Measurements from ENCODE around the gene MSI2. TPM values are rescaled to one million over a fixed set of nuclear protein-coding genes. Genes with fewer than 3 reads are reported as not detected.

The MSI2 gene
- total RNA-seq, 4 donors from 2014 or later, result 60.7 to 101 (median 70.9) TPM

DNA sequence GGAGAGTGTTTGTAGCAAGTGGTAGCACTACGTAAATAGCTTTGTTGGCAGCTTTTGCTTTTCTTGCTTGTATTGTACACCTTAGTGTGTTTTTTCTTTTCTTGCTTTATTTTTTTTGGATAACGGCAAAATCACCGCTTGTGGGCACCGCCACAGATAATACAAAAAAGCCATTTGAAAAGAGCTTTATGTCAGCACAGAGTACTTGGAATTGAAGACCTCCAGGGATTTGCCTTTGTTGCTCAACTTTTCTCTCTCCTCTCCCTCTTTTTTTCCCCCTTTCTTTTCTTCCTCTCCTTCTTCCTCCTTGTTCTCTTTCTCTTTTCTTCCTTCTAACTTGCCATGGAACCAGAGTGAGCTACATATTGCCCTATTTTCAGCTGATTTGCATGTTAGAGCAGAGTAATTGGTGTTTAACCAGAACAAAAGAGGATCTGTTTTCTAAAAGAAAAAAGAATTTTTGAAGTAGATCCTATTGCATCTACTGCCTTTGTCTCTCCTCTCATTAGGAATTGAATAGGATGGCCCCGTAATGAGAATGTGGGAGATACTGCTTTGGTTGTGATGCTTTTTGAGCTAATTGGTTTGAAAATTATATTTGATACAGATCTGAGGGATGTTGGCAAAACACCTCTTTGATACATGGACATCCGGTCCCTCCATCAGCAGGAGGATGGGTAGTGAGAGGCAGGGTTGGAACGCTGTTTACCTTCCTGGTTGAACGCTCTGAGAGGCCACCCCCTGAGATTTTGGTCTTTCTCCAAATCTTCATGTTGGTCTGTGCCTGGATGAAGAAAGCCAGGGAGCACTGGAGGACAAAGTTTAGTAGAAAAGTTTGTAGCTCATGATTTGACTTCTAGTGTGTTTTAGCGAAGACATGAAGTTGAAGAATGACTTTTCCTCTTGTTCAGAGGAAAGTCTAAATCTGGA is 85.6 kb downstream of the MSI2 start:
- H3K36me3 ChIP-seq, result no peaks in the 10 kb centered on the region
- peaks cover 24 to 54% of the 10 kb centered on the region in 2 donors for H3K4me1 ChIP-seq
- no peaks in the 10 kb centered on the region for H3K27me3 ChIP-seq
- peak overlapping the region; percentile 59 to 77 (median 75) for H3K27ac ChIP-seq
- intact Hi-C loops (cut with DNase I), result no loop called here
- peak; percentile 50 to 66 for DNase-seq
- H3K4me3 ChIP-seq (replicated peaks in 1 of 3), result no peak overlapping the region
- TF ChIP-seq CTCF (IDR thresholded peaks at IDR 0.05) (peak in 1 of 6 experiments; percentile 12), POLR2A (IDR thresholded peaks at IDR 0.05) (no peak)
- no peaks in the 10 kb centered on the region for H3K9me3 ChIP-seq
- WGBS, 2 donors, result 42 to 43% methylated on average over 9 of the region's 9 CpGs

DNA sequence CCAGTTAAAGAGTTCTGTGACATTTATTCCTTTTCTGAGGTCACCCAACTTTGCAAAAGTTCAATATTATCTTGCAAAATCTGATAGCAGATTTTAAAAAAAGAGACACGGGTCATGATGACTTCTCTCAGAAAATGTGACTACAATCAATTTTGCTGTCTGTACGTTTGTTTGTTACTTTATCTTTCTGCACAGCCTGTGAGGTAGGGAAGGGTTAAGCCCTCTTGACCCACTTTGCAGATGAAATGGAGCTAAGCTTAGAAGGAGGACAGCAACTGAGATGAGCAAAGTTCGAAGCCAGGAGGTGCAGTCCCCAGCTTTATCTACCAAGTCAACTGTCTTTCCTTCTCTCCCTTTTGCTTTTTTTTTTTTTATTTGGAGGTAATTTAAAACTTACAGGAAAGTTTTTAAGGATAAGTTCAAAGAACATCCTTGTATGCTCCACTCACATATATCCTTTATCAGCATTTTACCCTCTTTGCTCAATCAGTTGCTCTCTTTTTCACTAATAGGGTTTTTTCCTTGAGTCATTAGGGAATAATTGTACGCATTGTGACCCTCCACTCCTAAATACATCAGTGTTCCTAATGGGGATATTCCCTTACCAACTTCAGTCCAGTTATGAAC is 86.8 kb downstream of the MSI2 start:
- Histone ChIP-seq H3K27me3 (no peaks in the 10 kb centered on the region), H3K9me3 (no peaks in the 10 kb centered on the region), H3K36me3 (no peaks in the 10 kb centered on the region), H3K27ac (peak overlapping the region; percentile 59 to 77 (median 75)), H3K4me1 (peaks cover 24 to 48% of the 10 kb centered on the region in 2 donors), H3K4me3 (replicated peaks in 1 of 3) (no peak overlapping the region)
- DNase-seq, result no peak
- intact Hi-C loops (cut with DNase I), result no loop called here
- TF ChIP-seq POLR2A (IDR thresholded peaks at IDR 0.05), result no peak
- TF ChIP-seq CTCF (IDR thresholded peaks at IDR 0.05), result no peak
- 84% methylated on average over 4 of the region's 4 CpGs for WGBS, 2 donors

DNA sequence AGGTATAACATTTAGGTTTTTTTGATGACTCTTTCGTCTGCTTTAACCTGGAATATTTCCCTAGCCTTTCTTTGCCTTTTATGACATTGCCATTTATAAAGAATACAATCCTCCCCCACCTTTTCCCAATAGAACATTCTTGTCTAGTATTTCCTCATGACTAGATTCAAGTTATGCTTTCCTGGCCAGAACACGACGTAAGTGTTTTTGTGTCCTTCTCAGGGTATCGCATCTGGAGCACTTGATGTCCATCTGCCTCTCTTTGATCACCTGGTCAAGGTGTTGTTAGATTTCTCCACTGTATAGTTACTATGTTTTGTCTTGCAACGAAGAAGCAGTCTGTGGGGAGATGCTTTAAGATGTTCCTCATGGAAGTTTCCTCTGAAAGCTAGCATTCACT is 87.4 kb downstream of the MSI2 start:
- Histone ChIP-seq H3K27me3 (no peaks in the 10 kb centered on the region), H3K36me3 (no peaks in the 10 kb centered on the region), H3K4me1 (peaks cover 24 to 48% of the 10 kb centered on the region in 2 donors), H3K4me3 (replicated peaks in 1 of 3) (no peak overlapping the region), H3K27ac (peak overlapping the region; percentile 75 to 84 (median 77)), H3K9me3 (no peaks in the 10 kb centered on the region)
- 39 to 59% methylated on average over 5 of the region's 5 CpGs for WGBS, 2 donors
- no peak for TF ChIP-seq POLR2A (IDR thresholded peaks at IDR 0.05)
- peak; percentile 54 to 57 for DNase-seq
- intact Hi-C loops (cut with DNase I), result no loop called here

DNA sequence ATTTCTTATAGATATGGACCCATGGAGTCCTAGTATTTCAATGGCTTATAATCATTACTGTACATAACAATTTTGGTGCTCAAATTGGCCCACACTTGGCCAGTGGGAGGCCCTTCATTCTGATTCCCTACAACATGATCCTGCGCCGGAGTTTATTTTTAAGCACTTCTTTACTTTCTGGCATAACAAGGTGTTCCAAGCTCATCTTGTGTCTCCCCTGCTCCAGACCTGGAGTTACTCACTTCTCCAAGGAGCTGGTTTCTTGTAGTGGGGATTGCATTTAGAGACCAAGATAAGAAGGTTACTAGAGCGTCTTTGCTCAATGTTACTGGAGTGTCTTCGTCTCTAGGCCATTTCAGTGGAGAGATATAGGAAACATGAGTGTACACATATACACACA is 87.9 kb downstream of the MSI2 start:
- H3K4me1 ChIP-seq, result peaks cover 24 to 48% of the 10 kb centered on the region in 2 donors
- TF ChIP-seq POLR2A (IDR thresholded peaks at IDR 0.05), result no peak
- TF ChIP-seq CTCF (IDR thresholded peaks at IDR 0.05), result no peak
- H3K27ac ChIP-seq, result peak overlapping the region; percentile 75 to 84 (median 77)
- no peak overlapping the region for H3K4me3 ChIP-seq (replicated peaks in 1 of 3)
- no peak for DNase-seq
- H3K27me3 ChIP-seq, result no peaks in the 10 kb centered on the region
- intact Hi-C loops (cut with DNase I), result no loop called here
- H3K9me3 ChIP-seq, result no peaks in the 10 kb centered on the region
- WGBS, 2 donors, result 94 to 97% methylated on average over 4 of the region's 4 CpGs
- no peaks in the 10 kb centered on the region for H3K36me3 ChIP-seq

DNA sequence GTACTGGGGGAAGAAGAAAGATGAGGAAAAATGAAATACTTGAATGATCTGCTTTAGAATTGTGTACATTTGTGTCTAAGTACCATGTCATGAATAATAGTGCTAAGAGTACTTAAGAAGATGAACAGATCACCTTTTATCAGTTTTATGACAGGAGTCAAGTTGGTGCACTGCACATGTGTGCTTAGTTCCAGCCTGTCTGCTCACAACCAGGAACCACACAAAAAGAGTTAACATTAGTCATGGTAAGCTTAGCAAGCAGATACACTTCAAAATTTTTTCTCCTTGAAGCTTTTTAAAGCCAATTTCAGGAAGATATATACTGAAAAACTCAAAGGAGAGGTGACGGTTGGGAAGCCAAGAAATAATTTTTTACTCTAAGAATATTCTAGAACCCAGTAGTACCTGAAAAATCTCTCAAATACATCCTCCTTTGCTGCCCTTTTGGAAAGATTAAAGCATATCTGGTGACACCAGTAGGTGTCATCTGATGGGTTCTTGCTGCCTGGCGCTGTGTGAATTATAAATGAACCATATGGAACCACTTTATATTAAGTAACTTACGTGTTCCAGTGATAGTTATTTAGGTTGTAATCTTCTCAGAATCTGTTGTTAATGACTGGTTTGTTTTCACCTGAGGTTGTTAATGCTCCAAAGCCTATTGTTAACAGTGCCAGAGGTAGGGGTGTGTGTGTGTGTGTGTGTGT is 93.4 kb downstream of the MSI2 start:
- H3K9me3 ChIP-seq, result no peaks in the 10 kb centered on the region
- intact Hi-C loops (cut with DNase I), result loop anchor here (10.0 kb wide), 1 partner anchor 125 kb away; no protein-coding TSS in a partner anchor
- 87 to 91% methylated on average over 3 of the region's 3 CpGs for WGBS, 2 donors
- TF ChIP-seq POLR2A (IDR thresholded peaks at IDR 0.05) (no peak), CTCF (IDR thresholded peaks at IDR 0.05) (no peak)
- peak overlapping the region in 1 of 3 donors; percentile 22 for H3K27ac ChIP-seq
- H3K36me3 ChIP-seq, result no peaks in the 10 kb centered on the region
- no peaks in the 10 kb centered on the region for H3K27me3 ChIP-seq
- no peak overlapping the region for H3K4me3 ChIP-seq (replicated peaks in 1 of 3)
- H3K4me1 ChIP-seq, result peaks cover 0 to 17% of the 10 kb centered on the region in 2 donors
- DNase-seq, result no peak

Data from thyroid gland (tissue), 4 donors.